Memory B cell (primary cell): ENCODE measurements around the gene HERPUD1.
A peak's percentile ranks its signal among the peaks of the same experiment; 100 is the strongest.
"Not testable (repeated sequence)": the region's sequence is repeated elsewhere in the genome, so short reads cannot be mapped to it uniquely, and the experiment has no call there.

Source experiments
- ATAC-seq: fragments of 150-1000 bp; cut with Tn5 transposase; 2 replicates; pipeline ENCODE4 v1.10.0; 2021; ENCODE audit warnings: low read depth, mild to moderate bottlenecking, moderate library complexity
- DNase-seq, 2 donors: peaks; one replicate each; pipeline ENCODE4 v3.0.0; 2022; ENCODE audit warnings: low spot score in 2 of 2
- H3K27ac Mint-ChIP-seq: one replicate; pipeline ENCODE4 v1.8.0; 2022; ENCODE audit warnings: mild to moderate bottlenecking, moderate library complexity, mixed read lengths
- H3K27me3 Mint-ChIP-seq: one replicate; pipeline ENCODE4 v1.8.0; 2022; ENCODE audit warnings: mixed read lengths
- H3K36me3 Mint-ChIP-seq: one replicate; pipeline ENCODE4 v1.8.0; 2022; ENCODE audit warnings: mild to moderate bottlenecking, mixed read lengths
- H3K4me1 Mint-ChIP-seq: one replicate; pipeline ENCODE4 v1.8.0; 2022; ENCODE audit warnings: mixed read lengths
- H3K4me3 Mint-ChIP-seq: one replicate; pipeline ENCODE4 v1.8.0; 2022; ENCODE audit warnings: mild to moderate bottlenecking, moderate library complexity, mixed read lengths
- H3K9me3 Mint-ChIP-seq: one replicate; pipeline ENCODE4 v1.8.0; 2022; ENCODE audit warnings: mixed read lengths

Gene HERPUD1

GRCh38 chr16:56989988-56990387, 58.0 kb downstream of the HERPUD1 start:
- Mint-ChIP-seq H3K36me3 (peaks cover 29% of the 10 kb centered on the region), H3K4me1 (peaks cover 61% of the 10 kb centered on the region), H3K9me3 (no peaks in the 10 kb centered on the region)

DNA sequence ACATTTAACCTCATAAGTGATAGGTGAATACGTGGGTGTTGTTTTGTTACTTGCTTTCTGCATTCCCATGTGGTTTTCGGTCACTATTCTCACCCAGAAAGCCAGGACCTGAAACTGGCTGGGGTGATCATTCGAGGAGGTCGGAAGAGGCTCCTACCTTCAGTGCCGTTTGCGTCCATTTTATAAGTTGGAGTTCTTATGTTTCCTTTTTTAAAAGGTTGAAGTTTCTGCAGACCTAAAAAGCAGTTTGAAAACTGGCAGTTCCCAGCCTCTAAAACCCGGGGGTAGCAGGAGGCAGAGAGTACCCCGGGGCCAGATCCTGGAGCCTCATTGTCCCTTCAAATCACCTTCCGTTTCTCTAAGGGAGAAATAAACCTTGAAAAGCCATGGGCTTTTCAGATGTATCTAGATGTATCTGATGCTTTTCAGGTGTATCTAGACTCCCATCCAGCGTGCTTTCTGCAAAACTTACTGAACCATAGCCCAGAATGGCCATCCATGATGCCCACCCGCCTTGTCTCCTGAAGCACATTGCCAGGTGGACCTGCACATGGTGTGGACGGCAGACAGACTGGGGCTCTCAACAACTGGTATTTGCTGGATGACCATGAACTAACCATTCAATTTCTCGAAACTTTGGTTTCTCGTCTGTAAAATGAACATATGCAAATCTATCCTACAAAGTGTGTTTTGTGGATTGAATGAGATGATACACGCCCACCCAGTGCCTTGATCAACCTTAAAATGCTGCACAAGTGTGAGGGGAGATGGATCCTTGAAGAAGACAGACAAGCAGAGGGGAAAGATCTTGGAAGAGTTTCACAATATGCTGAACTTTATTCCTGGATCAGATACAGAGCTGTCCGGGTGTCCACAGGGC, 58.7 kb downstream of the HERPUD1 start:
- Mint-ChIP-seq H3K27ac (peak overlapping the region; percentile 99), H3K9me3 (no peaks in the 10 kb centered on the region), H3K4me3 (peak overlapping the region; percentile 100), H3K36me3 (peaks cover 31% of the 10 kb centered on the region), H3K27me3 (no peaks in the 10 kb centered on the region), H3K4me1 (peaks cover 58% of the 10 kb centered on the region)
- DNase-seq = no peak
- no peak for ATAC-seq

More at GRCh38 chr16:56989988-56990387, 58.0 kb downstream of the HERPUD1 start:
- no peaks in the 10 kb centered on the region for H3K27me3 Mint-ChIP-seq
- no peak for ATAC-seq
- peak overlapping the region; percentile 100 for H3K4me3 Mint-ChIP-seq
- DNase-seq = no peak
- peak overlapping the region; percentile 99 for H3K27ac Mint-ChIP-seq

- not testable (repeated sequence) for H3K9me3 Mint-ChIP-seq, DNase-seq, ATAC-seq, H3K27me3 Mint-ChIP-seq
- Mint-ChIP-seq H3K27ac (peak overlapping the region; percentile 99), H3K4me3 (peak overlapping the region; percentile 100), H3K36me3 (peaks cover 35% of the 10 kb centered on the region), H3K4me1 (peaks cover 61% of the 10 kb centered on the region)
Measured at GRCh38 chr16:56992431-56992830, 60.5 kb downstream of the HERPUD1 start.

- H3K27ac Mint-ChIP-seq = peak overlapping the region; percentile 78
- no peaks in the 10 kb centered on the region for H3K27me3 Mint-ChIP-seq
- H3K4me3 Mint-ChIP-seq = peak overlapping the region; percentile 74
- H3K9me3 Mint-ChIP-seq = no peaks in the 10 kb centered on the region
- ATAC-seq = no peak
- peaks cover 58% of the 10 kb centered on the region for H3K4me1 Mint-ChIP-seq
- DNase-seq = no peak
- H3K36me3 Mint-ChIP-seq = peaks cover 31% of the 10 kb centered on the region
Measured at GRCh38 chr16:56993204-56993603, 61.3 kb downstream of the HERPUD1 start.

DNA sequence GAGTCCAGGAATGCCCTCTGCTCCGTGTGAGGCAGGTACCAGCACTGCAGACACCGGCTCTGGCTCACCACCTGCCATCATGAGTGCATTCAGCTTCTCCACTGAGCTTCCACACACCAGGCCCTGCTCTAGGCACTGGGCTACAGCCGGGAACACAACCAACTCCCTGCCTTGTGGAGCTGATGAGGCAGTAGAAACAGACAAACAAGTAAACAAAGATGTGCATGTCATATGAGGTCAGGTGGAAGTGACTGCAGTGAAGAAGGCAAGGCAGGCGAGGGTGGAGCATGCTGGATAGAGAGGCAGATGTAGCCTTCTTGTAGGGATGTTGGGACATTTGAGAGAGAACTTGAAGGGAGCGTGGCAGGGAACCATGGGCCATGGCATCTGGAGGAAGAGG, 62.4 kb downstream of the HERPUD1 start:
- Mint-ChIP-seq H3K9me3 (no peaks in the 10 kb centered on the region), H3K27ac (peak overlapping the region; percentile 78), H3K4me3 (peak overlapping the region; percentile 74), H3K27me3 (no peaks in the 10 kb centered on the region), H3K36me3 (peaks cover 31% of the 10 kb centered on the region), H3K4me1 (peaks cover 61% of the 10 kb centered on the region)
- ATAC-seq (no peak), DNase-seq (no peak)
